Thyroid gland (tissue), 4 donors: ENCODE measurements around the gene SERBP1.

Experiments used
- CTCF ChIP-seq, 6 experiments: fragments of 200-600 bp in 3 of 6; fragments of 450-650 bp in 3 of 6; sonication (generic) in 3 of 6; IDR thresholded peaks; one replicate each; pipeline ENCODE4 v1.5.1; 2016 to 2019; ENCODE audit warnings: antibody characterized with exemption in 6 of 6, mild to moderate bottlenecking in 2 of 6, inconsistent platforms in 1 of 6, moderate library complexity in 1 of 6
- POLR2A ChIP-seq, 2 donors: fragments of 450-650 bp; IDR thresholded peaks; one replicate each; pipeline ENCODE4 v1.6.1; 2017; ENCODE audit warnings: antibody characterized with exemption in 2 of 2, mild to moderate bottlenecking in 2 of 2, moderate library complexity in 1 of 2

- TF ChIP-seq CTCF (IDR thresholded peaks at IDR 0.05) (no peak), POLR2A (IDR thresholded peaks at IDR 0.05) (no peak)
Observed at GRCh38 chr1:67414574-67414973, 15.6 kb downstream of the SERBP1 start.
